ENCODE results near the gene SH2D7.

SH2D7 gene

DNA sequence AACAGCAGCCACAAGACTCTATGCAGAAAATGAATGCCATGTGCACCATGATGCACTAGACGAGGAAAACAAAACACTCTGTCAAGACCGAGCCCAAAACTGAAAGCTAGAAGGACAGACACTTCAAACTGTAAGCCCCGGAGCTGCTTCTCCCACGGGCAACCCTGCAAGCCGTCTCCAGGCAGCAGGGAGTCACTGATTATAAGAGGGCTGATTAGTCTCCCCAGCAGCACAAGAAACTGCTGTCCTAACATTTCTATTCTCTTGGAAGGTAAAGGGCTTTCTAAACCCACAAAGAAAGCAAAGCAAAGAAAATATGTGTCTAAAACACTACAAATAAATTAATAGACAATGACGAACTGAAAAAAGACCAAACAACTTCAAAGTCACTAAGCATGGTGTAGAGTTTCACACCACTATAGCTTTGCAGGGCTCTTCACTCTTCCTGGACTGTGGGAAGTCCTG lies 30.4 kb upstream of the SH2D7 start:
- DNase-seq (ENCODE audit: low spot score): peak; percentile 22

DNA sequence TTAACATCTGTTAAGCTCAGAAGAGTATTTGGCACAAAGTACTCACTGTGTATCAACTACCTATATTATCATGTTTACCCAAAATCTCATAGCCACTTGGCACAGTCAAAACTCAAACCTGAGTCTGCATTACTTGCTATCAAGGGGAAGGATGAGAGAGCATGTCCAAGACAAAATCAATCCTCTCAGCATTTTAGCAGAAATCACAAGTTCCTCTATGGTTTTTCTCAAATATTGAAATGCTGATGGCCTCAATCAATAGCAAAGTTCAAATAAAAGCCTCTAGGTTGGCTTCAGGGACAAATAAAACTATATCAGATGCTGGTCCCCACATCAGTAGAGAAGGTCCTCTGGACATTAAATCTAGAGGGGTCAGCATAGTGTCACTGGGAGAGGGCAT lies 29.1 kb upstream of the SH2D7 start:
- no peak for DNase-seq (ENCODE audit: low spot score)

DNA sequence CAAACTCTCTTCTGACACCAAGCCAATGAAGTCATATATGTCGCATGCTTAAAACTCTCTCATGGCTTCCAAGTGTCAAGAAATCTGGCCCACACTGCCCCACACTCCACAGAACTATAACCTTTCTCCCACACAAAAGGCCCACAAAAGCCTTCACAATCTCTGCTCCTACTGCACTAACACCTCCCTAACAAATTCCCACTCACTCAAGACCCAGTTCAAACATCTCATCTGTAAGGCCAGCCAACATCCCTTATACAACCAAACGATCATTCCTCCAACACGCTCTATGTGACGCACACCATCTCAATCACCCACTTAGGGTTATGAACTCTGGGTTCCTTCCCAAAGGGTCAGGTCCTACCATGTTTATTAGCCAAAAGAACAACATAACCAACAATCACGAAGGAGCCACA lies 28.4 kb upstream of the SH2D7 start:
- no peak for DNase-seq (ENCODE audit: low spot score)

DNA sequence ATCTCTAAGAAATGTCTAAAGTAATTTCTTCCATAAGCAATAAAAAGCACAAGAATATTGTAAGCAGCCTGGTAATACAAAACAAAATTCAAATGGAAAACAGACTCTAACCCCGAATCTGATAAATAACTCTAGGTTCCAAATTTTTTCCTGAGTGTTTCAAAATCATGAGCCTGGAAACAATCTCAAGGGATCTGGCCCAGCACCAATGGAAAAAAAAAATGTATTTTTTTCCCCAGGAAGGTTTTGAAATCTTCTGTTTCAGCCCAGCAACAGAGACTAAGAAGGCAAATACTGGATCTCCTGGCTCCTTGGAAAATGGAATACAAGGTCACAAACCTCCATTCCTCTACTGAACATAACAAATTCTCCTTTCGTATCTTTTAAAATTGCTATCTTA lies 27.8 kb upstream of the SH2D7 start:
- no peak for DNase-seq (ENCODE audit: low spot score)

DNA sequence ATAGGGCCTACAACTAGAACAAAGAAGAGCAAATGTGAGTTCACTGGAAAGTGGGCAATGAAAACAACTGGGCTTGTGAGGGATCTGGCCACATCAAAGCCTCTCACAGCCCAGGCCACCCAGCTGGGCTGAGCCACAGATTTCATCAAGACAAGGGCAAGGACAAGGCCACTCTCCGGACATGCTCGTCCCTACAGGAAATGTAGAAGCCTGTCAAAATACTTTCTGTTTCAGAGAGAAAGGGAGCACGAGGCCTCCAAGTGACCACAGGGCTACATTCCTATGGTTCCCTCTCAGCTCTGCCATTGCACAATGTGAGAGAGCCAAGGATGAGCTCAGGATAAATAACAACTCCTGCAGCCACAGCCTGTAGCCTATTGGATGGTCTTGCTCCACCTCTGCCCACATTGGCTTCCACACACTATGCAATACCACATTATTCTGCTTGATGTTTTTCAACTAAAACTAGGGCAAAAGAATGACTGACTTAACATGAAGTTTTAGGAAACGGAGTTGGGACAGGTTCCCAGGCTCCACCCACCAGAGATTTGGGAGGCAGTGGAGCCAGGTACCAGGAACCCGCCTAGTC lies 27.0 kb upstream of the SH2D7 start:
- no peak for DNase-seq (ENCODE audit: low spot score)

DNA sequence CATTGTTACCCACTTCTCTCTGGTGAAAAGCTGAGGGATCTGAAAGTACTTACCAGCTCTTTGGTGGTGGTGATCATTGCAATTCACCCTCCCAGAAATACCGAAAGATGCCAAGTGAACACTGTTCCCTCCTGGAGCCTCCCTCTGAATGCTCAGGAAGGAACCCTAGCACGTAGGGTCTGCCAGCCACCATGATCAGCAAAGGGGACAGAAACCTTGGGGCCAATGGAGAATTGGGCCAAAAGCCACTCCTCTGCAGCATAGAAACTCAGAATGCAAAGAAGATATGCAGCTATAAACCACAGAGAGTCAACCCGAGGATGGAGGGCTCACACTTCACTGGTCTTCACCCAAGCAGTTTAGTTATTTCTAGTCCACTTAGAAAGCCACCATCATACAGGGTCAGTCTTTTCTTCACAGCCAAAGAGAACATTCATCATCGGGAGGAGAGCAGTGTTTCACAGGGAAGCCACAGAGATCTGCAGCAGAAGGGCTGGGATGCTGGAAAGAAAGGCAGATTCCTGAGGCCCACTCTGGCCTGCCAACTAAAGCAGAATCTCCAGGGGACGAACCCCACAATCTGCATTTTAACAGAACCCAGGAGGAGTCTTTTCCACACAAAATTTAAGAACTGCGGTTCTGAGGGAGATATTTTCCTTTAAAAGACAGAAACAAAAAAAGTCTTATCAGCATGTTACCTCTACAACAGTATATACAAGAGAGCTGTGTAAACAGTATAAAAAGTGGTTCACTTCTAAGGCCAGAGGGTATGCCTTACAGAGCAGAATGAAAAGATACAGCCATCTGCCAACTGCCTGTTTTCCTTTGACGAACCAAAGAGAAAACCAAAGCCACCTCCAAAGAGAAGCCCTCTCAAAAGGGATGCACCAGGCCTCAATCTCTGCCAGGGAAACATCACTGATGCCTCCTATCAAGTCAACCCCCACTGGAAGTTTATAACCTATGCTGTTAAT lies 26.1 kb upstream of the SH2D7 start:
- no peak for DNase-seq (ENCODE audit: low spot score)

DNA sequence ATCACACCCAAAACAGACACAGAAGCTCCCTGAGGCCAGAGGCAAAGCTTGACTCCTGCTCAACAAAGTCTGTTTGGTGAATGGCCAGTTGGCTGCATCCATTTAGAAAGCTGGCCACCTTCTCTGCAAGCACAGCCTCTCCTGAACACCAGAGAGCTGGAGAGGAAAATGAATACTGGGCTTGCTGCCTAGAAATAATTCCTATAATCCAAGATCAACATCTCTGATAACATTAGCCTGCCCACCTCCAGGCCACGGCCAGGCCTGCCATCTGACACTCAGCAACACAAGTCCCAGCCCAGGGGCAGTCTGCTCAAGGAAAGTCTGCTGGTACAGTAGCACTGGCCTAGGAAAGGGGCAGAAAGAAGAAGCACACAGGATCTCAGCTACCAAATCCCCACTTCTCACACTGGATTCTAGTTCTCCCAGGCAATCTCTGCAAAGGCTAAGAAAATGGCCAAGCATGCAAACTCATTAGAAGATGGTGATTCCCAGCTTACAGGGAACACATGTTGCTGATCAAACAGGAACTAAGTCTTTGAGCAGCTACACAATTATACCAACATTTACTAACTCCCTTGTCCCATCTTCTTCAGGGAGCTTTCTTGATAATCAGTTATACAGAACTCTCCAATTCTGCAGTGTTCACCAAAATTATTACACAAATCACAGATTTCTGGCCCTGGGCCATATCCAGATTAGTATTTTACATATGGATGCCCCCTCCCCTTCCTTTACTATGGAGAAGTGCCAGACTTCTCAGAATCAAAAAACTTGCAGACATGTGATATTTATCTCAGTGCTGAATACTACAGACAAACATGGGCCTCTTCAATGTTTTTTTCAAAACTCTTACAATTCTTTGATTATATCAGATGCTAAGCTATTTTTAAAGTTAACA lies 24.8 kb upstream of the SH2D7 start:
- no peak for DNase-seq (ENCODE audit: low spot score)

DNA sequence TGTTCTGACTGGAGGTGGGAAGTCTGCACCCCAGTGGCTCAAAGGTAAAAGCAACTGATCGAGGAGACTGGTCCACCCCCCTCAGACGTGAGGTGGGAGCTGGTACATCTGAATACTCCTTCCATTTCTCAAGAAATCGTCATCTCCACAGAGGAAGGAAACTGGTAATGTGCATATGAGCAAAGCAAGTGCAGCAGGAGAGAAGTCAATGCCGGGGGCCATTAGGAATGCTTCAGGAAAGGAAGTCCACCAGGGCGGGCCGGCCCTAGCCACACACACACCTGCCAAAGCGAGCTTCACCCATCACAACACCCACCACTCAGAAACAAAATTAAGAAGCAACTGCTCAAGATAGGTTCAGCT lies 23.3 kb upstream of the SH2D7 start:
- no peak for DNase-seq (ENCODE audit: low spot score)

DNA sequence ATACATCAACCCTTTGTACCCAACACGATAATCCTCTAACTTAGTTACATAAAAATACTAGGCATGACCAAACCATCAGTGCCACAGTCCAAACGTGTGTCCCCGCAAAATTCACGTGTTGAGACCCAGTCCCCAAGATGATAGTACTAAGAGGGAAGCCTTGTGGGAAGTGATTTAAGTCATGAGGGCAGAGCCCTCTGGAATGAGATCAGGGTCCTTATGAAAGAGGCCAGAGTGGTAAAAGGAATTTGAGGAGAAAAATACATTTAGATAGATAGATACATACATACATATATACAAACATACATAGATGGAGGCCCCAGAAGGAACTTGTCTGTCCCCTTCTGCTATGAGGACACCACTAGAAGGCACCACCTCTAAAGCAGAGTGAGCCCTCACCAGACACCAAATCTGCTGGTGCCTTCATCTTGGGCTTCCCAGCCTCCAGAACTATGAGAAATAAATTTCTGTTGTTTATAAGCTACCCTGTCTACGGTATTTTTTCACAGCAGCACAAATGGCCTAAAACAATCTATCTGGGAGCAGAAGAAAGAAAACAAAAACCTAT lies 22.8 kb upstream of the SH2D7 start:
- no peak for DNase-seq (ENCODE audit: low spot score)

DNA sequence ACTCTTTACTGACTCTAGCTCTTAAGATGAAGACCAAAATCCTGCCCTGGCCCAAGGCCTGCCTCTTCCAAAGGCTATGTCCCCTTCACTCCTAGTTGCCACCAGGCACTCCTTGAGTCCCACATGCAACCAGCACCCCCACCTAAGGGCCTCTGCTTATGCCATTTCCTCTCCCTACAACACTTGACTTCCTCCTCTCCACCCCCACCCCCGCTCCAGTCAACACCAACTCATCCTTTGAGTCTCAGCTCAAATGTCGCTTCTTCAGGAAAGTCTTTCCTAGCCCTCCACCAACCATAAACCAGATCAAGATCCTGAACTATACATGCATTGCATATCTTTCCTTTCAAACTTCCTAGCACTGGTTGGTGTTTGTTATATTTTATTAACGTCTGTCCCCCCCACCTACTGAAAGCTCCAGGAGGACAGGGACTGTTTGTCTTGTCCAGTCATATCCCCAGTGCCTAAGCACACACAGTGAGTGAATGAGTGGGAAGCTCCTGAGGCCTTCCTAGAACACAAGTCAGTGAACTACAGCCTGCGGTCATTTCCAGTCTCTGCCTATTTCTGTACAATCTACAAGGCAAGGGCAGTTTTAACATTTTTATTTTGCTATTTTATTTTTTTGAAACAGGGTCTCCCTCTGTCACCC lies 22.2 kb upstream of the SH2D7 start:
- no peak for DNase-seq (ENCODE audit: low spot score)

DNA sequence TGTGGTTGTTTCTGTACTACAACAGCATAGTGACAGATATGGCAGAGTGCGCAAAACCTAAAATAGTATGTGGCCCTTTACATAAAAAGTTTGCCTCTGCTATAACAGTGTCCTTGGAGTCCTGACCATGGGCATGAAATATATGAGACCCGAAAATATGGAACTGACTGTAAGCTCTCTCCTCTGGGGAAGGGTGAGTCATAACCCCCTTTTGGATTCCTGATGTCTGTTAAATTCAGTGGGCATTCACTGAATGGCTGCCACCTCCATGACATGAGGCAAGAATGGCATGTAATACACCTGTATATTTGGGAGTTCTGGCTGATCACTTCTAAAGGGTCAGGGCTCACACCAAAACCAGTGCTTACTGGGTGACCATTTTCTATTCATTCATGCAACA lies 21.0 kb upstream of the SH2D7 start:
- no peak for DNase-seq (ENCODE audit: low spot score)

DNA sequence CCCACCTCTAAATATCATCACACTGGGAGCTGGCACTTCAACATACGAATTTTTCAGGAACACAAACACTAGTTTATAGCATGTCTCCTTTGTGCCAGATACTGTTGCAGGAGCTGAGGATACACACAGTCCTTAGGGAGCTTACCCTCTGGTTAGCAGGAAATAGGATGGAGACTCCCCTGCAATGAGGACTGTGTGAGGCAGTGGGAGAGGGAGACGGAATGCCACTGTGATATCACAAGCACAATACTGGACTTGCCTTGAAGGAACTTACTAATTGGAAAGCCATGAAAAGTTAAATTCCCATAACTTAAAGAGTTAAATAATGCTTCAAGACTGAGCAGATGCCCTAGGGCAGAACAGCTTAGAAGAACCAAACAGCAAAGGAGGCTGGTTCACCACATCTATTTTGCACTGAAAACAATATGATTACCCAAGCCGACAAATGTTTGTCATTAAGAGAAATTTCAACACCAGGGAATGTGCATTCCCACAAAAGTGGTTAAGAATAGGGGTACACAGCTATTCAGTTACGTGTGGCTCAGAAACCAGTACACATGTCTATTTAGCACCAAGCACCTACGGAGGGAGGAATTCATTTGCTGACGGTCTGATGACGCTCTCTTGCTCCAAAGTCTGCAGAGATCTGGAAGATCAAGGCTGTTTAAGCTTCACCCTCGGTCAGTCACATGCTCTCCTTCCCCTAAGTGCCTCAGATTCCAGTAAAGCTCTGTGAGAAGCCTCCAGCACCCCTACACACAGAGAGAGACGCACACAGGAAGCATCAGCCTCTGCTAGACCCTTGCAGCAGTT lies 20.1 kb upstream of the SH2D7 start:
- DNase-seq (ENCODE audit: low spot score): no peak

DNA sequence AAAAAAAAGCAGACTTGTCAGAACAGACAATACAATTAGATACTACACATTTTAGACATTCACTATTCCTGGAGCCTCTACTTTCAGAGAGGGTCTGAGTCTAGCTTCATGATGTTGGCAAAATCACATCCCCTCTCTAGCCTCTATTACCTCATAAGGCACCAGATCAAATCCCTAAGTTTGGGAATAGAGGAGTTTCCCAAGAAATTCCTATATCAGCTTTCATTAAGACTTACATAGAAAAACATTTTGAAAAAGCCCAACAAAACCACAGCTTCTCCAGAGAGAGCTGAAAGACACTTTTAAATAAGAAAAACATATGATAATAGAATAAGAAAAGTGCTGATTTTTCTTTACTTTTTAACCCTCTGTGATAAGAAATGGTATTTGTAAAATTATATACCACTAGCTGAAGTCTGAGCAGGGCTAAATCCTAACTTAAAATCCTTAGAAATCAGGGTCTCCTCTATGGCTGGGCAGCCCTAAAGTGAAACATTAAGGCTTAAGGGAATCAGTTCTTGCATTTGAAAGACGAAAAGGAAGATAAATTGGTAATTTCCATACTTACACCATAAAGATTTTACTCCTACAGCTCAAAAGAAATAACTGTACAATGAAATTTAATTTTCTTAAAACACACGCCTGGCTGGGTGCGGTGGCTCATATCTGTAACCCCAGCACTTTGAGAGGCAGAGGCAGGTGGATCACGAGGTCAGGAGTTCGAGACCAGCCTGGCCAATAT lies 19.1 kb upstream of the SH2D7 start:
- no peak for DNase-seq (ENCODE audit: low spot score)

DNA sequence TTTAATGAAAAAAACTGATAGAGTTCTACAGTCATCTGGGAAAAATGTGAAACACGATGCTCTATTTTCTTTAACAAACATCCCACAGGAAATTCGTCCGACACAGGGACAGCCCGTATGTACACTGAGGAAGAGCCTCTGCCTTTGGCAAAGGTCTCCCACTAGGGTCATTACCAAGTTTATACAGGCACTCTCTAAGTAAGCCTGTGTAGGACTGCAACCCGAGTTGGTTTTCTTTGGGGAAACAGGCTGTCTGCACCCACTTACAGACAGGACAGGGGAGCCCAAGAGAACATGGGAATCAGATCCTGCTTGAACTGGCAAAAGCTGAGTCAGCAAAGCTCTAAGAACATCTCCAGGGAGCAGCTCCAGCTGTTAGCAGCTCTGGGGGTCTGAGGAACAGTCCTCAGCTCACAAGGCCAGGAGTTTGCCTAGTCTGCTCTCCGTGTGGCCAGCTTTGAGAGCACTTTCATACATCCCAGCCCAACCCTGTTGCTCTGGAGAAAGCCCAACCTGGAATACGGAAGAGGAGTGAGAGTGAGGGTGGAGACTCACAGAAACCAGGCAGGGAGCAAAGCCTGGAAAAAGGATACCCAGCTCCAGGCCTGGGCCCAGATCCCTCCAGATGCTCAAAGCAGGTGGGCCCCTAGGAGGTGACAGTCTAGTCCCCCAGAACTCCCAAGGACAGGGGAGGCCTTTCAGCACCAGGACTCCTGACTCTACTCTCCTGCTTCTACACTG lies 16.7 kb upstream of the SH2D7 start:
- no peak for DNase-seq (ENCODE audit: low spot score)

DNA sequence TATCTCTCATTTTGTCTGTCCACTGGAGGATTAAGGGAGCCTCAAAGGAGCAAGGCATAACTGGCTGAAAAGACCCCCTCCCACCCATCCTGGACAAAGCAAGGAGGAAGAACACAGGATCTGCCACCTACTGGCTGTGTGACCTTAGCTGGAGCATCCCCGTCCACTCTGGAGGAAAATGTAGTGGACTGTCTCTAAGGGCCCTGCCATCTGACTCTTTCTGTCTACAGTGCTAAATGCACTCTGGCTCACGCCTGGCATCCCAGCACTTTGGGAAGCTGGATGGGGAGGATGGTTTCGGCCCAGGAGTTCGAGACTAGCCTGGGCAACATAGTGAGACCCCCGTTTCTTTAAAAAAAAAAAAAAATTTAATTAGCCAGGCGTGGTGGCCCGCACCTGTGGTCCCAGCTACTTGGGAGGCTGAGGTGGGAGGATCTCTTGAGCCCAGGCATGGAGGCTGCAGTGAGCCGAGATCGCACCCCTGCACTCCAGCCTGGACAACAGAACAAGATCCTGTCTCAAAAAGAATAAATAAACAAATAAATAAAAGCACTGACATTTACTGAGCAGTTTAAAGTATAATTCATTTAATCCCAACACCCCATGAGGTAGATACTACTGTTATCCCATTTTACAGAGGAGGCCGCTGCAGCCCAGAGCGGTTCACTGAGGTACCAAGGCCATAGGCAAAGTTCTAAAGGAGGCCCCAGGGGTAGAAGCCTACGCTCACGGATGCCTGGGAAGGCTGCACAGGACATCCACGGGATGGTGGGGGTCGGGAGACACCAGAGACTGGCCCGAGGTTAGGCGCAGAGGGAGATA lies 15.9 kb upstream of the SH2D7 start:
- DNase-seq (ENCODE audit: low spot score): no peak

DNA sequence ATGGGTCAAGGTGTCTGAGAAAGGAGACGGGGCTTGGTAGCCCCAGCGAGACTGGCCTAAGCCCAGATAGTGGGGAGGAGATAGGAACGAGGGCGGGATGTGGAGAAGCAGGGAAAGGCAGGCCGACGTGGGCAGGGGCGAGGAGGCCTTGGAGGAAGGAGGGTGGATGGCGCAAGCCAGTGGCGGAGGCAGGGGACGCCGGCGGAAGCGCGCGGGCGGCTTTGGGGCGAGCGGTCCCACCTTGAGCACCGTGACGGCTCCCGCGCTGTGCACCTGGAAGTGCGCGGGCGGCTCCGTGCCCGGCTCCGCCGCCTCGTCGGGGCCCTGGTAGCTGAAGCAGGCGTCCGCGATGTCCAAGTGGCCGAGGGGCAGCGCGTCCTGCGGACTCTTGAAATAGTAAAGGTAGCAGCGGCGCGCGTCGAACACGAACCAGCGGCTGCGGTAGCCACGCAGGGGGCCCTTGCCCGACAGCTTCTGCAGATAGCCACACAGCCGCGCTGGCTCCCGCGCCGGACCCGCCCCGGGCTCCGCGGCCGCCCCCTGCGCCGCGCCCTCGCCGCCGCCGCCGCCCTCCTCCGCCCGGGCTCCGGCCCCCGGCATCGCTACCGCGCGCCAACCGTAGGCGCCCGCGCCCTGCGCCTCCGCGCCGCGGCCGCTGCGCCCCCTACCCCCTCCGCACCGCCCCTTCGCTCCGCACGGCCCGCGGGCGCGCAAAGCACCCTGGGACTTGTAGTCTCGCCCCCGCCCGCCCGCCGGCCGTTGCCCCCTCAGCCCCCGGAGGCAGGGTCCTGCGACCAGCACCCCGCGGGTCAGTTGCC lies 15.1 kb upstream of the SH2D7 start, which contains the start of gene TBC1D2B:
Gene TBC1D2B, minus strand, starts transcription at position 659 of the 818 bp plus-strand sequence. Its CDS starts 59 bp downstream, at position 600.
- peak; percentile 24 for DNase-seq (ENCODE audit: low spot score)

DNA sequence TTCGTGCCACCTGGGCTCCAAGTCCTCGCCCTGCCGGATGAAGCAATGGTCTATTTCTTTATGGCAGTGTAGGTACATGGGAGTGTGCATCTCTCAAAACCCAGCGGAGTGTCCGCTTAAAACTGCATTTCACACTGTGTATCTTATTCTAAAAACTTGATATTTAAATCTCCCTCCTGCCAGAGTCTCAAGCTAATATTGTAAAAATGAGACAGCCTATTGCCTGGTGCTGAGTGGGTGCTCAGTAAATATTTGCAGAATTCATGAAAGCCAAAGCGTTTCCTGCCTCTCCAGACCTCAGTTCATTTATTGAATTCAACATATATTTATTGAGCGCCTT lies 14.5 kb upstream of the SH2D7 start:
- DNase-seq (ENCODE audit: low spot score): no peak

All from hematopoietic multipotent progenitor cell treated with erythropoietin and hydrocortisone succinate and interleukin-3 and kit ligand, for 17 days (in vitro differentiated cells).